GM12892 (cell line): ENCODE data around the gene TPSAB1.

Experiments used
- POLR2A ChIP-seq: IDR thresholded peaks from 2 replicates; pipeline ENCODE4 v1.6.1; 2011; ENCODE audit warnings: low read depth, low read length, control low read depth
- POLR2AphosphoS5 ChIP-seq: IDR thresholded peaks from 2 replicates; pipeline ENCODE4 v1.6.1; 2011; ENCODE audit warnings: low read depth, low read length, control low read depth

- TF ChIP-seq POLR2A (no peak), POLR2AphosphoS5 (no peak)
These were observed 39.6 kb downstream of the TPSAB1 start for GRCh38 chr16:1279945-1280589.
